H9 (cell line): ENCODE results near the gene LRFN2. TPM values are rescaled to one million over a fixed set of nuclear protein-coding genes. Genes with fewer than 3 reads are reported as not detected.
A peak's percentile ranks its signal among the peaks of the same experiment; 100 is the strongest.

Source experiments
- DNase-seq: peaks from one replicate; pipeline ENCODE4 v3.0.0-alpha.2; 2017
- H2AFZ ChIP-seq: one replicate; pipeline ENCODE4 v1.6.1; 2013; ENCODE audit warnings: mild to moderate bottlenecking, low read length, control low read depth, moderate library complexity
- H2AK5ac ChIP-seq: 2 replicates; pipeline ENCODE4 v1.6.1; 2013; ENCODE audit warnings: low read length, control low read depth, mixed read lengths; ENCODE audit not compliant: insufficient read length
- H2BK120ac ChIP-seq: one replicate; pipeline ENCODE4 v1.6.1; 2013; ENCODE audit warnings: low read depth, mild to moderate bottlenecking, low read length, control low read depth, inconsistent platforms; ENCODE audit not compliant: poor library complexity, severe bottlenecking
- H2BK12ac ChIP-seq: 2 replicates; pipeline ENCODE4 v1.6.1; 2013; ENCODE audit warnings: low read length, control low read depth, mixed read lengths, low read depth; ENCODE audit not compliant: insufficient read length
- H2BK15ac ChIP-seq: 2 replicates; pipeline ENCODE4 v1.6.1; 2013; ENCODE audit warnings: low read depth, low read length, control low read depth
- H2BK20ac ChIP-seq: one replicate; pipeline ENCODE4 v1.6.1; 2013; ENCODE audit warnings: low read depth, mild to moderate bottlenecking, low read length, control low read depth, inconsistent platforms; ENCODE audit not compliant: poor library complexity, severe bottlenecking
- H2BK5ac ChIP-seq: 2 replicates; pipeline ENCODE4 v1.6.1; 2013; ENCODE audit warnings: low read length, control low read depth, mixed read lengths; ENCODE audit not compliant: insufficient read length
- H3K14ac ChIP-seq: 2 replicates; pipeline ENCODE4 v1.6.1; 2013; ENCODE audit warnings: low read length, control low read depth; ENCODE audit not compliant: insufficient read depth
- H3K18ac ChIP-seq: 2 replicates; pipeline ENCODE4 v1.6.1; 2013; ENCODE audit warnings: low read depth, mild to moderate bottlenecking, mixed read lengths, low read length, control low read depth; ENCODE audit not compliant: insufficient read length
- H3K23ac ChIP-seq: 2 replicates; pipeline ENCODE4 v1.6.1; 2013; ENCODE audit warnings: low read length, control low read depth, mixed read lengths, low read depth; ENCODE audit not compliant: insufficient read length
- H3K23me2 ChIP-seq: 2 replicates; pipeline ENCODE4 v1.6.1; 2013; ENCODE audit warnings: low read depth, mild to moderate bottlenecking, mixed read lengths, low read length, control low read depth; ENCODE audit not compliant: insufficient read length, poor library complexity, severe bottlenecking
- H3K27ac ChIP-seq: 2 replicates; pipeline ENCODE4 v1.5.1; 2013; ENCODE audit warnings: low read length, control low read depth, mixed read lengths, low read depth; ENCODE audit not compliant: insufficient read length
- H3K27me3 ChIP-seq: 2 replicates; pipeline ENCODE4 v1.6.1; 2013; ENCODE audit warnings: low read length, control low read depth, inconsistent platforms; ENCODE audit not compliant: insufficient read depth
- H3K4ac ChIP-seq: 2 replicates; pipeline ENCODE4 v1.6.1; 2013; ENCODE audit warnings: low read depth, mild to moderate bottlenecking, control low read depth, inconsistent platforms, low read length, moderate library complexity
- H3K4me1 ChIP-seq: 2 replicates; pipeline ENCODE4 v1.6.1; 2013; ENCODE audit warnings: low read length, control low read depth, inconsistent platforms; ENCODE audit not compliant: insufficient read depth
- H3K4me2 ChIP-seq: 2 replicates; pipeline ENCODE4 v1.6.1; 2013; ENCODE audit warnings: low read length, control low read depth, mixed read lengths; ENCODE audit not compliant: insufficient read length, insufficient read depth
- H3K56ac ChIP-seq: 2 replicates; pipeline ENCODE4 v1.6.1; 2013; ENCODE audit warnings: low read depth, mild to moderate bottlenecking, mixed read lengths, low read length, control low read depth; ENCODE audit not compliant: insufficient read length
- H3K79me1 ChIP-seq: 2 replicates; pipeline ENCODE4 v1.6.1; 2013; ENCODE audit warnings: low read depth, mild to moderate bottlenecking, moderate library complexity, low read length, control low read depth, inconsistent platforms; ENCODE audit not compliant: insufficient read depth, poor library complexity, severe bottlenecking
- H3K79me2 ChIP-seq: 2 replicates; pipeline ENCODE4 v1.6.1; 2013; ENCODE audit warnings: low read length, control low read depth, inconsistent platforms; ENCODE audit not compliant: insufficient read depth
- H3K9ac ChIP-seq: 2 replicates; pipeline ENCODE4 v1.6.1; 2013; ENCODE audit warnings: low read length, control low read depth, mixed read lengths; ENCODE audit not compliant: insufficient read length; ENCODE audit errors: extremely low read depth
- H3K9me3 ChIP-seq: one replicate; pipeline ENCODE4 v1.6.1; 2013; ENCODE audit warnings: low read depth, low read length, inconsistent platforms; ENCODE audit not compliant: control insufficient read depth
- H3T11ph ChIP-seq: one replicate; pipeline ENCODE4 v1.6.1; 2013; ENCODE audit warnings: mild to moderate bottlenecking, low read length, control low read depth, inconsistent platforms
- H4K20me1 ChIP-seq: one replicate; pipeline ENCODE4 v1.6.1; 2013; ENCODE audit not compliant: control insufficient read depth, insufficient read length, insufficient read depth
- H4K5ac ChIP-seq: 2 replicates; pipeline ENCODE4 v1.6.1; 2013; ENCODE audit warnings: low read depth, mild to moderate bottlenecking, mixed read lengths, low read length, control low read depth; ENCODE audit not compliant: insufficient read length
- H4K8ac ChIP-seq: replicated peaks from 2 replicates; pipeline ENCODE4 v1.6.1; 2013; ENCODE audit warnings: low read length, control low read depth, mixed read lengths, low read depth; ENCODE audit not compliant: insufficient read length
- H4K91ac ChIP-seq: 2 replicates; pipeline ENCODE4 v1.6.1; 2013; ENCODE audit warnings: low read depth, mild to moderate bottlenecking, moderate library complexity, mixed read lengths, low read length, control low read depth; ENCODE audit not compliant: insufficient read length
- H3K27ac Mint-ChIP-seq, 3 experiments: 2 replicates in 2 of 3; 3 replicates in 1 of 3; pipeline ENCODE4 v1.8.0; 2020 to 2021; ENCODE audit warnings: mixed read lengths in 3 of 3, mild to moderate bottlenecking in 1 of 3, moderate library complexity in 1 of 3
- H3K27me3 Mint-ChIP-seq: 2 replicates; pipeline ENCODE4 v1.8.0; 2021; ENCODE audit warnings: low read depth, mild to moderate bottlenecking, moderate library complexity, mixed read lengths
- H3K36me3 Mint-ChIP-seq, 3 experiments: 2 replicates in 2 of 3; 3 replicates in 1 of 3; pipeline ENCODE4 v1.8.0; 2020 to 2021; ENCODE audit warnings: low read depth in 3 of 3, mixed read lengths in 3 of 3; ENCODE audit not compliant: insufficient read depth in 1 of 3
- H3K4me1 Mint-ChIP-seq, 2 experiments: 2 replicates each; pipeline ENCODE4 v1.8.0; 2020; ENCODE audit warnings: mixed read lengths in 2 of 2
- H3K4me3 Mint-ChIP-seq, 2 experiments: 2 replicates in 1 of 2; 3 replicates in 1 of 2; pipeline ENCODE4 v1.8.0; 2020 to 2021; ENCODE audit warnings: mild to moderate bottlenecking in 2 of 2, mixed read lengths in 2 of 2, moderate library complexity in 1 of 2
- H3K9me3 Mint-ChIP-seq, 2 experiments: 2 replicates in 1 of 2; 3 replicates in 1 of 2; pipeline ENCODE4 v1.8.0; 2020; ENCODE audit warnings: mild to moderate bottlenecking in 2 of 2, mixed read lengths in 2 of 2, moderate library complexity in 1 of 2
- CTCF ChIP-seq: fragments of 200-600 bp; sonication (generic); conservative IDR thresholded peaks from 3 replicates; pipeline ENCODE4 v1.8.0; 2021; ENCODE audit warnings: antibody characterized with exemption, mild to moderate bottlenecking
- WGBS: extraction: QIAGEN DNeasy Blood & Tissue Kit; methylation state at CpG from one replicate; pipeline ENCODE4 v1.1.7; 2013; ENCODE audit warnings: missing lambda C conversion rate, low lambda C conversion rate, mixed read lengths; ENCODE audit not compliant: insufficient read length; ENCODE audit errors: extremely low coverage; 5-methylcytosine and 5-hydroxymethylcytosine counted together
- total RNA-seq: library from RNA; stranded (reverse); gene quantifications from 2 replicates; pipeline ENCODE4 v1.2.1, GENCODE V29; 2021

LRFN2 gene
- total RNA-seq, 1 experiment from 2014 or later, result 0.11 TPM

GRCh38 chr6:40630051-40630450 lies 42.9 kb upstream of the LRFN2 start:
- Histone ChIP-seq H3K9me3 (no peaks in the 10 kb centered on the region), H3T11ph (no peak overlapping the region), H2BK12ac (no peak overlapping the region), H4K91ac (no peak overlapping the region), H2BK5ac (no peak overlapping the region), H3K27me3 (no peaks in the 10 kb centered on the region), H3K4me2 (no peak overlapping the region), H4K5ac (no peak overlapping the region), H3K23ac (no peak overlapping the region), H4K8ac (no peak overlapping the region), H2AFZ (no peak overlapping the region), H4K20me1 (no peaks in the 10 kb centered on the region), H3K56ac (no peak overlapping the region), H2BK15ac (no peak overlapping the region), H3K14ac (peak overlapping the region; percentile 31; the same call in 1 of the 2 replicates), H3K23me2 (no peaks in the 10 kb centered on the region), H3K18ac (no peak overlapping the region), H2BK120ac (no peak overlapping the region), H3K27ac (no peak overlapping the region), H3K79me2 (no peaks in the 10 kb centered on the region), H3K9ac (no peak overlapping the region), H2AK5ac (no peak overlapping the region), H3K4me1 (no peaks in the 10 kb centered on the region), H2BK20ac (no peak overlapping the region), H3K79me1 (no peaks in the 10 kb centered on the region), H3K4ac (no peak overlapping the region)
- TF ChIP-seq CTCF, result no peak
- WGBS, result no CpG with 5 or more reads among the region's 6 CpGs
- Mint-ChIP-seq H3K27ac (no peak overlapping the region), H3K9me3 (peaks cover 7 to 10% of the 10 kb centered on the region in 2 experiments; a peak in 4 of 5 replicates), H3K4me1 (peaks cover 0 to 10% of the 10 kb centered on the region in 2 experiments; a peak in 1 of 4 replicates), H3K36me3 (peaks cover 0 to 10% (median 2%) of the 10 kb centered on the region in 3 experiments; a peak in 3 of 7 replicates), H3K4me3 (no peak overlapping the region), H3K27me3 (peaks cover 2% of the 10 kb centered on the region; the same call in 1 of the 2 replicates)
- no peak for DNase-seq
